Stimulated activated CD8-positive, alpha-beta memory T cell treated with anti-CD3 and anti-CD28 coated beads, Interleukin-2, amount 100 ng/mL, for 1 hour (primary cell): ENCODE results near the gene EID2B.

Source experiments
- DNase-seq, 2 donors: peaks; one replicate each; pipeline ENCODE4 v3.0.0-alpha.2; 2020; ENCODE audit warnings: low read depth in 2 of 2

EID2B gene

DNA sequence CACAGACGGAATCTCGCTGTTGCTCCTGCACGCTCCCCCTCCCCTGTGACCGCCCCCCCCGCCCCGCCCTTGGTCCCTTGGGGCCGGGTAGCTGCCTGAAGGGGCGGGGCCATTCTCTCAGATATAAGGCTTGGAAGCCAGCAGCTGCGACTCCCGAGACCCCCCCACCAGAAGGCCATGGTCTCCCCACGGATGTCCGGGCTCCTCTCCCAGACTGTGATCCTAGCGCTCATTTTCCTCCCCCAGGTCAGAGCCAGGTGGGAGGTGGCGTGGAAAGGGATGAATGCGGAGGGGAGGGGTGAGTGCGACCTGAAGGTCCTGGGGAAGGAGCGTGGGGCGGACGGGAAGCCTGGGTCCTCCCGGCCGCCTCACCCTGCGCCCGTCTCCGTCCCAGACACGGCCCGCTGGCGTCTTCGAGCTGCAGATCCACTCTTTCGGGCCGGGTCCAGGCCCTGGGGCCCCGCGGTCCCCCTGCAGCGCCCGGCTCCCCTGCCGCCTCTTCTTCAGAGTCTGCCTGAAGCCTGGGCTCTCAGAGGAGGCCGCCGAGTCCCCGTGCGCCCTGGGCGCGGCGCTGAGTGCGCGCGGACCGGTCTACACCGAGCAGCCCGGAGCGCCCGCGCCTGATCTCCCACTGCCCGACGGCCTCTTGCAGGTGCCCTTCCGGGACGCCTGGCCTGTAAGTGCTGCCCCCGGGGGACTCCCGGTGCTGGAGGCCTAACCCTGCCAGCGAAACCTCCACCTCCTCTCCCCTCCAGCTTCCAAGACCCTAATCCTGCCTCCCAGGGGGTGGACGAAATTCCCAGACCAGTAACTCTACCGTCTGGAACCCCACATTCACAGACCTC is 33.6 kb downstream of the EID2B start, which contains the start of gene DLL3:
Gene DLL3 (plus strand): TSS at position 150 of the 845 bp plus-strand sequence. CDS start 28 bp downstream, at position 178.
- DNase-seq, result no peak

DNA sequence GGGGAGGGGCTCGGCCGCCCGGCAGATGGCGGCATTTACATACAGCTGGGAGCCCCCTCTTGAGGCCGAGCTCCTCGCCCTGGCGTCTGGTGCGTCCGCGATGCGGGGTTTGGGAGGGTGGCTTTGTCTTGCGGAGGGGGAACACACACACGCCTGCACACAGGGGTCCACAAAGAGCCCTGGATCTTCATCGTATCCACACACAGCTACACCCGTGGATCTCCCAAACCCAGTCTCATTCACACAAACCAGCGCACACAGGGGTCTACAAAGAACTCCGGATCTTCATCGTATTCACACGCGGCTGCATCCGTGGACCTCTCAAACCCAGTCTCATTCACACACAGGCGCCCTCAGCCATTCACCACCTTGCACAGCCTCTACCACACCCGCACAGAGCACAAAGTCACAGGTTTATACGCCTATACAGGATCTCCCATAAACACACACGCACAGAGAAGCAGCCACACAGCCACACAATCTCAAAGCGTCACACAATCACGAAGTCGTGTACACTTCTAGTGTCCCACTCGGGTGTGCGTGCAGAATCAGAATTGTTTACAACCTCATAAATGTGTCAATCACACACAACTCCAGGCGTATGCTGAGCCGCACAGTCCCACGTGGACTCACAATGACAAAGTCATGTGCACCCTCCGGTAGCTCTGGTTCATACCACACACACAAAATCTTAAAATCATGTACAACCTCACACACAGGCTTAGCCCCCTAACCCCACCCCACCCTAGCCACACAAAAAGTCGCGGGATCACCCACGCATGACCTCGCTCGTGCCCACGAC is 34.5 kb downstream of the EID2B start:
- DNase-seq, result no peak

DNA sequence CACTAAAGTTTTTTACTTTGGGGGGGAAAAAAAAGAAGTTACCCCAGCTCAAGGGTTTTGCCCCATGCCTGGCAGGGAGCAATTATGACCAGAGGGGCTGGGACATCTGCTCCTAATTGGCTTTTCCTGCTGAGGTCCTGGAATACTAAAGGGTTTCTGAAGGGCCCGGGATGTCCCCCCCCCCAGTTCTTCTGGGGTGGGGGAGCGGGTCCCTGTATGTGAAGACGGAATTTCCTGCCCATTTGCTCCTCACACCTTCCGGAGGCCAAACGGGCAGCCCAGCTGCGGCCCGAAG is 35.0 kb downstream of the EID2B start:
- no peak for DNase-seq

DNA sequence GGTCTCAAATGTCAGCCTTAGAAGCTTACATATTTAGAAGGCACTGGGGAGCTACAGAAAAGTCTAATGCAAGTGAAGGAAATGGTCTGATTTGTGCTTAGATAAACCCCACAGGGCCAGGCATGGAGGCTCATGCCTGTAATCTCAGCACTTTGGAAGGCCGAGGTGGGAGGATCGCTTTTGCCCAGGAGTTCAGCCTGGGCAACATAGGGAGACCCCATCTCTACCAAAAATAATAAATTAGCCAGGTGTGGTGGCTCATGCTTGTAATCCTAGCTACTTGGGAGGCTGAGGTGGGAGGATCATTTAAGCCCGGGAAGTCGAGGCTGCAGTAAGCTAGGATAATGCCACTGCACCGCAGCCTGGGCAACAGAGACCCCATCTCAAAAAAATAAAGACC is 36.6 kb downstream of the EID2B start:
- no peak for DNase-seq

DNA sequence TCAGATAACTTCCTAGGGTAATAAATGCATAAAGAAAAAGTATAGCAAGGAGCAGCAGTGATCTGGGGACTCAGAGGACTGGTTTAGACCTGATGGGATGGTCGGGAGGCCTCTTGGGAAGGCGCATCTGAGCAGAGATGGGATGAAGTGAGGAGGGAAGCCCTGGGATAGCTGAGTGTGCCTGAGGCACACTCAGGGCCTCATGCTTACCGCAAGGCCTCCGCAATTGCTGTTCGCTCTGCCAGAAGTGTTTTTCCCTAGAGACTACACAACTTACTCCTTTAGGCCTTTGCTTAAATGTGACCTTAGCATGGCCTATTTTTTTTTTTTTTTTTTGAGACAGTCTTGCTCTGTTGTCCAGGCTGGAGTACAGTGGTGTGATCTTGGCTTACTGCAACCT is 38.0 kb downstream of the EID2B start:
- no peak for DNase-seq

DNA sequence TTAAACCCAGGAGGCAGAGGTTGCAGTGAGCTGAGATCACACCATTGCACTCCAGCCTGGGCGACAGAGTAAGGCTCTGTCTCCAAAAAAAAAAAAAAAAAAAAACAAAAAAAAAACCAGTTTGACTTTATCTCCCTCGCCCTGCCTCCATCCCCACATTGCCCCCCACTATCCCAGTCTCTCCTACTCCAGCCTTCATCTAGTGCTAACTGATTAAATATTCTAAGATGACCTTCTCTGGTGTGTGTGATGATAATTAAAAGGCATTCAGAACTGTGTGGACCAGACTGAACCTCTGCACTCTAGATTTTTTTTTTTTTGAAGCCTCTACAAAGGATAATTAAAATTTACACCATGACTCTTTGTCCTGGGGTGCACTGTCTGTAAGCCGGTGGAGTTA is 39.9 kb downstream of the EID2B start:
- DNase-seq, result no peak

DNA sequence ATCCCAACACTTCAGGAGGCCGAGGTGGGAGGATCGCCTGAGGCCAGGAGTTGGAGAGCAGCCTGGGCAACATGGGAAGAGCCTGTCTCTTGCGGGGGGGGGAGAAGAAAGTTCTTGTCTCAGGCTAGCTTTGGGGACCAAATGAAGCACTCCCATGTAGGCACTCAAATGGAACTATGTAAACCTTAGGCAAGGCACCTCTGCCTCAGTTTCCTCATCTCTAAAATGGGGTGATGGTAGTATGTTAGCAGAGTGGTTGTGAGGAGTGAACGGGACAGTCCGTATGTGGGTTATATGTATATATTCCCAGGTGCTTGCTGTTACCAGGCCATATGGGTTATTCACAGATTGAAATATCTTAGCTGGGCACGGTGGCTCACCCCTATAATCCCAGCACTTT is 40.4 kb downstream of the EID2B start:
- no peak for DNase-seq

DNA sequence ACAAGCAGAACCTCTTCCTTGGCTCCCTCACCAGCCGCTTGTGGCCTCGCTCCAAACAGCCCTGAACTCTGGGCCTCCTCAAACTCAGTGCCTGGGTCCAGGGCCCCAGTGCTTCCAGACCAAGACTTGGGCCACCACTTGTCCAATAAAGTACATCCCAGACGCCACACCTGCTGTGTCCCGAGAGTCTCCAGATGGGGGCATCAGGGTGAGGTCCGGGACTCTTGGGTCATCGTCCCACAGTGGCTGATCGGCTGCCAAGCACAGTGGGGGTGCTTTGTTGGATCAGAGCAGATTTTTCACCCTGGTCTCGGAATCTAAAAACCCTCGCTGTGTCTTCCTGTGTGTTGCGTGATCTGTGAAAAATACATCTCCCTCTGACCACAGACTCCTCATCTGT is 42.9 kb downstream of the EID2B start:
- no peak for DNase-seq

DNA sequence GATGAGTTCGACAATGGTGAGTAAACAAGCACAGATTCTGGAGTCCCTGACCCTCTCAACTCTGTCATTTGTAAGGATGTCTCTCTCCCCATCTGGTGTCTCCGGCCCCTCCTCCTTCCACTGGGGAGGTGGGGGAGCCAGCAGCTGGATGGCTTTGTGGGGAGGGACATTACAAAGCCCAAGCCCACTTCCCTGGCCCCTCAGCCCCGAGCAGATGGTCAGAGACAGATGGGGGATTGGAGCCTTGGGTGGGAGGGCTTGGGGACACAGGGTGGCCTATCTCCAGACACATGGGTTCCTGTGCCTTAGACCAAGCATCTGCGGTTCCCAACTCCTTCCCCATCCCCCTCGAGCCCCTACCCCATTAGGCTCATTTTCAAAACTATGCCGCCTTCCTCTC is 49.5 kb downstream of the EID2B start:
- no peak for DNase-seq

DNA sequence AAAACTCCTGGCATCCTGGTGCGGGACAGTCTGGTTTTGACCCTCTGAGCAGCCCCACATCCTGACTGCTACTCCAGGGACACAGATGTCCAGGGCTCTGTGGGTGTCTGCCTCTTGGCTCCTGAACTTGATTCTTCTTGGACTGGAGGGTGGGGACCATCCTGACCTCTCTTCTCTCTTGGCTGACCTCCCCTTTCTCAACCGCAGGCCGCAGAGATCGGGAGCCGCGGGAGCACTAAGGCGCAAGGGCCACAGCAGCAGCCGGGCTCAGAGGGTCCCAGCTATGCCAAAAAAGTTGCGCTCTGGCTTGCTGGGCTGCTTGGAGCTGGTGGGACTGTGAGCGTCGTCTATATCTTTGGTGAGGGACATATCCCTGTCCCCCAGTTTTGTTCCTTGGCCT is 51.0 kb downstream of the EID2B start:
- no peak for DNase-seq

DNA sequence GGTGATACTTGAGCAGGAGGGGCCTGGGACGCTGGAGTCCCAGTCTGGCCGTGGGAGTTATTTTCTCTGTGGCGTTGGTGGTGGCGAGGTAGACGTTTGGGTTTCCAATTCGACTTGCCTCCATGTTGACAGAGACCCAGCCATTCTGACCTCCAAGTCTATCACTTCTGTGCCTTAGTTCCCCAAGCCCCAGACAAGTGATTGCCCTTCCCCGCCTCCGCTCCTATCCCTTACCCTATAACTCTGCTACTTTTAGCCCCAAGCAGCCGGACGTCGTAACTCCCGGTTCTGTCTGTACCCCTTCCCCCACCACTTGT is 51.5 kb downstream of the EID2B start:
- no peak for DNase-seq
